SK-N-SH (cell line): Measurements from ENCODE around the gene IGSF9. TPM values are rescaled to one million over a fixed set of nuclear protein-coding genes. Genes with fewer than 3 reads are reported as not detected.

Experiments used
- CTCF ChIA-PET: fragments of 300-600, 350-600 bp; formaldehyde crosslinking; extraction: SDS; loops from one replicate; lab custom pipeline; 2021; lab: Yijun Ruan, JAX
- POLR2A ChIA-PET: fragments of 350-600 bp; sonication (Branson Sonifier 250); formaldehyde crosslinking; extraction: SDS; loops from one replicate; lab custom pipeline; 2020; ENCODE audit warnings: antibody characterized with exemption, inconsistent platforms; lab: Yijun Ruan, JAX
- DNase-seq: peaks from one replicate; pipeline ENCODE4 v3.0.0; 2012
- H2AFZ ChIP-seq: fragments of 200-600 bp; sonication (generic); 2 replicates; pipeline ENCODE4 v1.8.1; 2016; ENCODE audit warnings: antibody characterized with exemption, mild to moderate bottlenecking, low read depth
- H3F3A ChIP-seq: fragments of 200-600 bp; sonication (generic); replicated peaks from 2 replicates; pipeline ENCODE3; 2016; ENCODE audit warnings: antibody characterized with exemption, mild to moderate bottlenecking; ENCODE audit not compliant: insufficient read depth
- H3K27ac ChIP-seq, 2 experiments: fragments of 200-500 bp in 1 of 2; fragments of 200-600 bp in 1 of 2; sonication (Bioruptor generic) in 1 of 2; sonication (generic), shearing (Covaris generic) in 1 of 2; 2 replicates each; pipeline versions ENCODE4 v1.5.1 to v1.6.1; 2014 to 2016; ENCODE audit warnings: low read depth in 2 of 2, inconsistent platforms in 1 of 2, low read length in 1 of 2, mild to moderate bottlenecking in 1 of 2, mixed read lengths in 1 of 2
- H3K27me3 ChIP-seq: fragments of 200-600 bp; sonication (generic), shearing (Covaris generic); 2 replicates; pipeline ENCODE4 v1.6.1; 2016; ENCODE audit warnings: mixed run types; ENCODE audit not compliant: insufficient read depth
- H3K36me3 ChIP-seq, 2 experiments: fragments of 200-500 bp in 1 of 2; fragments of 200-600 bp in 1 of 2; sonication (Bioruptor generic) in 1 of 2; sonication (generic) in 1 of 2; replicated peaks in 1 of 2; 2 replicates each; pipeline versions ENCODE3 to v1.5.1; 2014 to 2016; ENCODE audit warnings: low read length in 1 of 2, mild to moderate bottlenecking in 1 of 2; ENCODE audit not compliant: insufficient read depth in 2 of 2, control insufficient read depth in 1 of 2
- H3K4me1 ChIP-seq, 2 experiments: fragments of 200-500 bp in 1 of 2; fragments of 200-600 bp in 1 of 2; sonication (Bioruptor generic) in 1 of 2; sonication (generic), shearing (Covaris generic) in 1 of 2; 2 replicates each; pipeline versions ENCODE4 v1.5.1 to v1.6.1; 2014 to 2016; ENCODE audit warnings: low read depth in 1 of 2, low read length in 1 of 2, mixed run types in 1 of 2; ENCODE audit not compliant: insufficient read depth in 2 of 2, control insufficient read depth in 1 of 2
- H3K4me2 ChIP-seq: fragments of 200-600 bp; sonication (generic), shearing (Covaris generic); 2 replicates; pipeline ENCODE4 v1.6.1; 2017; ENCODE audit warnings: mixed run types
- H3K4me3 ChIP-seq, 2 experiments: fragments of 200-500 bp in 1 of 2; fragments of 200-600 bp in 1 of 2; sonication (Bioruptor generic) in 1 of 2; sonication (generic), shearing (Covaris generic) in 1 of 2; 2 replicates each; pipeline versions ENCODE4 v1.5.1 to v1.8.1; 2014 to 2016; ENCODE audit warnings: low read depth in 2 of 2, inconsistent platforms in 1 of 2, low read length in 1 of 2, mild to moderate bottlenecking in 1 of 2, mixed read lengths in 1 of 2, moderate library complexity in 1 of 2
- H3K79me2 ChIP-seq: fragments of 200-600 bp; sonication (generic); 2 replicates; pipeline ENCODE4 v1.8.1; 2017; ENCODE audit warnings: mild to moderate bottlenecking; ENCODE audit not compliant: insufficient read depth
- H3K9ac ChIP-seq: fragments of 200-600 bp; sonication (generic); 2 replicates; pipeline ENCODE4 v1.6.1; 2017; ENCODE audit warnings: mixed run types
- H3K9me2 ChIP-seq: fragments of 200-600 bp; sonication (generic); 2 replicates; pipeline ENCODE4 v1.6.1; 2017; ENCODE audit warnings: mixed run types
- H3K9me3 ChIP-seq: fragments of 200-600 bp; sonication (generic); 2 replicates; pipeline ENCODE4 v1.6.1; 2017; ENCODE audit warnings: mixed run types, mild to moderate bottlenecking, moderate library complexity
- H4K20me1 ChIP-seq: fragments of 200-600 bp; sonication (generic); 2 replicates; pipeline ENCODE4 v1.6.1; 2017; ENCODE audit warnings: mild to moderate bottlenecking, mixed run types; ENCODE audit not compliant: insufficient read depth
- CTCF ChIP-seq: fragments of 200-600 bp; sonication (generic); IDR thresholded peaks from 2 replicates; pipeline ENCODE4 v1.6.1; 2017; ENCODE audit warnings: antibody characterized with exemption, mild to moderate bottlenecking, moderate library complexity
- ELF1 ChIP-seq: IDR thresholded peaks from 2 replicates; pipeline ENCODE4 v1.4.0; 2012
- FOXJ3 ChIP-seq: sonication (generic); formaldehyde crosslinking; IDR thresholded peaks from 2 replicates; pipeline ENCODE4 v1.5.1; 2020; ENCODE audit warnings: mild to moderate bottlenecking, missing genetic modification reagents
- GABPA ChIP-seq: IDR thresholded peaks from 2 replicates; pipeline ENCODE4 v1.4.0; 2012; ENCODE audit warnings: low read depth, mild to moderate bottlenecking
- IRF3 ChIP-seq: fragments of 150-350 bp; IDR thresholded peaks from 2 replicates; pipeline ENCODE4 v1.6.1; 2016; ENCODE audit warnings: mild to moderate bottlenecking, low read depth, low read length
- MXI1 ChIP-seq: IDR thresholded peaks from 2 replicates; pipeline ENCODE4 v1.6.1; 2012; ENCODE audit warnings: mild to moderate bottlenecking, low read depth, low read length, improper control_type of control experiment
- NFIC ChIP-seq: IDR thresholded peaks from 2 replicates; pipeline ENCODE4 v1.4.0; 2012; ENCODE audit warnings: borderline replicate concordance
- RFX5 ChIP-seq: IDR thresholded peaks from 2 replicates; pipeline ENCODE4 v1.6.1; 2012; ENCODE audit warnings: mild to moderate bottlenecking, improper control_type of control experiment, low read length
- SIN3A ChIP-seq: IDR thresholded peaks from 2 replicates; pipeline ENCODE4 v1.6.1; 2012; ENCODE audit warnings: low read depth, mild to moderate bottlenecking, low read length, moderate library complexity, borderline replicate concordance
- TCF12 ChIP-seq: IDR thresholded peaks from 2 replicates; pipeline ENCODE4 v1.4.0; 2012
- WGBS: methylation state at CpG from one replicate; pipeline ENCODE4 v1.1.6; 2017; ENCODE audit warnings: low lambda C conversion rate; 5-methylcytosine and 5-hydroxymethylcytosine counted together
- polyA plus RNA-seq, 3 experiments: library from polyadenylated mRNA; depleted of rRNA; stranded (reverse); fragments of >200 nt; gene quantifications; 2 replicates each; pipeline ENCODE4 v1.2.3, GENCODE V29; 2012

IGSF9 gene
- polyA plus RNA-seq, 1 of the 3 experiments (the other 2 are of a cell fraction), result 2.4 TPM

- Histone ChIP-seq H2AFZ (no peak overlapping the region; the same call in 1 of the 2 replicates), H3K27me3 (no peaks in the 10 kb centered on the region), H3K9ac (no peak overlapping the region; the same call in 1 of the 2 replicates), H3K36me3 (no peaks in the 10 kb centered on the region), H3K4me1 (peaks cover 13 to 25% of the 10 kb centered on the region in 2 experiments), H3K9me2 (no peaks in the 10 kb centered on the region), H3K27ac (peak overlapping the region; percentile 78 to 94), H4K20me1 (no peaks in the 10 kb centered on the region), H3K9me3 (no peaks in the 10 kb centered on the region), H3K4me3 (no peak overlapping the region), H3K79me2 (no peaks in the 10 kb centered on the region), H3K4me2 (0 out of 2 replicates have a peak overlapping the region, but pooled peaks have one; percentile 23), H3F3A (peaks cover 9% of the 10 kb centered on the region)
- no peak for DNase-seq
- ChIA-PET CTCF (interaction anchor here (0.9 to 14.6 kb wide), 15 partner anchors 9 to 678 kb away, joined by 3 to 533 read pairs (median 7); partner anchors contain the start of genes DUSP23 and FCRL6), POLR2A (no interaction called here)
- 92% methylated on average over 4 of the region's 4 CpGs for WGBS
- TF ChIP-seq IRF3 (no peak), SIN3A (no peak), FOXJ3 (CRISPR knock-in tag) (no peak), GABPA (no peak)
These were observed 56.2 kb downstream of the IGSF9 start for GRCh38 chr1:159889202-159889601.

- Histone ChIP-seq H3K4me3 (no peak overlapping the region), H3K9ac (no peak overlapping the region), H2AFZ (no peak overlapping the region), H3K36me3 (no peaks in the 10 kb centered on the region), H3K79me2 (no peaks in the 10 kb centered on the region), H3F3A (peaks cover 5% of the 10 kb centered on the region), H3K4me2 (no peak overlapping the region), H3K27ac (no peak overlapping the region), H3K9me3 (no peaks in the 10 kb centered on the region)
- 86% methylated on average over 8 of the region's 8 CpGs for WGBS
- DNase-seq, result no peak
- POLR2A ChIA-PET, result no interaction called here
- CTCF ChIA-PET, result interaction anchor here (3.1 to 14.6 kb wide), 2 partner anchors 88 to 103 kb away, joined by 13 to 533 read pairs; partner anchors contain the start of genes DUSP23 and FCRL6
- TF ChIP-seq ELF1 (no peak), CTCF (no peak), MXI1 (no peak), RFX5 (no peak), NFIC (no peak), SIN3A (no peak), TCF12 (no peak)
- TF ChIP-seq, all 33 proteins: peak for 0
- H4K20me1 ChIP-seq, result no peaks in the 10 kb centered on the region
- H3K4me1 ChIP-seq, result peaks cover 14 to 20% of the 10 kb centered on the region in 2 experiments; a peak in 2 of 4 replicates
- H3K27me3 ChIP-seq, result no peaks in the 10 kb centered on the region
- H3K9me2 ChIP-seq, result no peaks in the 10 kb centered on the region
These were observed 61.1 kb downstream of the IGSF9 start for GRCh38 chr1:159884296-159884695.
